ENCODE data around the gene NME7.

DNA sequence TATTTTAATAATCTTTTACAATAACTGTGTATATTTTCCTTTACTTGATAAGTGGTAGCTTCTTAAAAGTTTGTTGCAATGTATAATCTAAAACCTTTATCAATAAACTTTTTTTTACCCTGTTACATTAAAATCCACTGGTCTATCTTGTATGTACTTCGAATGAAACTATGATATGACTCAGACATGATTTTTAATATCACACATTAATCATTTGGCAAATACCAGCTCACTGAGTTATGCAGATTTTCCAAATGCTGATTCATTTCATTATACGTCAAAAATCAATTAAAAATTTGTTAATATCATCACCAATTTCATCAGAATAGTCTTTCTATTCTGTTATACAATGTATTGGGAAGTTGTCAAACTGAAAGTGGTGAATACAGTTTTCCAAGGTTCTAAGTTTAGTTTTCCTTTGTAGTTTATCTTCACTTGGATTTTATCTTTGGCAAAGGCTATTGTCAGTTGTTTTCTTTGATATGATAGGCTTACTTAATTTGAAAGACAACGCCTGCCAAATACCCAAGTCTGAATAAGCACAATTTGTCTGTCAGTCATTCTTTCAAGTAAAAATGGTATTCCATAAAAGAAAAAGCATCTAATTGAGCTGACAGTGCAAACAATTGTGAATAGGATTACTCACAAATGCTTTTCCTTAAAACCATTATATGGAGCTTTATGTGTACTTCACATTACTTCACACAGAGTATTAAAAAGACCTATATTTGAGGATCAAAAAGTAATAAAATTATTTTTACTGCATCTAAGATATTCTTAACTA lies 127.0 kb downstream of the NME7 start:
- TF ChIP-seq, protein P1, sequence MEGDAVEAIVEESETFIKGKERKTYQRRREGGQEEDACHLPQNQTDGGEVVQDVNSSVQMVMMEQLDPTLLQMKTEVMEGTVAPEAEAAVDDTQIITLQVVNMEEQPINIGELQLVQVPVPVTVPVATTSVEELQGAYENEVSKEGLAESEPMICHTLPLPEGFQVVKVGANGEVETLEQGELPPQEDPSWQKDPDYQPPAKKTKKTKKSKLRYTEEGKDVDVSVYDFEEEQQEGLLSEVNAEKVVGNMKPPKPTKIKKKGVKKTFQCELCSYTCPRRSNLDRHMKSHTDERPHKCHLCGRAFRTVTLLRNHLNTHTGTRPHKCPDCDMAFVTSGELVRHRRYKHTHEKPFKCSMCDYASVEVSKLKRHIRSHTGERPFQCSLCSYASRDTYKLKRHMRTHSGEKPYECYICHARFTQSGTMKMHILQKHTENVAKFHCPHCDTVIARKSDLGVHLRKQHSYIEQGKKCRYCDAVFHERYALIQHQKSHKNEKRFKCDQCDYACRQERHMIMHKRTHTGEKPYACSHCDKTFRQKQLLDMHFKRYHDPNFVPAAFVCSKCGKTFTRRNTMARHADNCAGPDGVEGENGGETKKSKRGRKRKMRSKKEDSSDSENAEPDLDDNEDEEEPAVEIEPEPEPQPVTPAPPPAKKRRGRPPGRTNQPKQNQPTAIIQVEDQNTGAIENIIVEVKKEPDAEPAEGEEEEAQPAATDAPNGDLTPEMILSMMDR (IDR thresholded peaks at IDR 0.05) = no peak
- no peak for TF ChIP-seq POLR2AphosphoS5 (IDR thresholded peaks at IDR 0.05)
- no peak for TF ChIP-seq POLR2A (IDR thresholded peaks at IDR 0.05)
